Occipital lobe (tissue), 2 donors: ENCODE results near the gene XXYLT1. TPM values are rescaled to one million over a fixed set of nuclear protein-coding genes. Genes with fewer than 3 reads are reported as not detected.

Source experiments
- DNase-seq: peaks from one replicate; lab custom pipeline; 2025; lab: John Stamatoyannopoulos, UW
- total RNA-seq: library from RNA; depleted of rRNA; stranded (reverse); fragments of >200 nt; gene quantifications from one replicate; pipeline ENCODE4 v1.2.3, GENCODE V29; 2014

Gene XXYLT1
- total RNA-seq, 1 donor from 2014 or later, result 24.2 TPM

GRCh38 chr3:195135917-195136316 is 135.0 kb downstream of the XXYLT1 start:
- DNase-seq, result no peak

- DNase-seq, result no peak
These were observed 136.5 kb downstream of the XXYLT1 start for GRCh38 chr3:195134431-195134830.

DNA sequence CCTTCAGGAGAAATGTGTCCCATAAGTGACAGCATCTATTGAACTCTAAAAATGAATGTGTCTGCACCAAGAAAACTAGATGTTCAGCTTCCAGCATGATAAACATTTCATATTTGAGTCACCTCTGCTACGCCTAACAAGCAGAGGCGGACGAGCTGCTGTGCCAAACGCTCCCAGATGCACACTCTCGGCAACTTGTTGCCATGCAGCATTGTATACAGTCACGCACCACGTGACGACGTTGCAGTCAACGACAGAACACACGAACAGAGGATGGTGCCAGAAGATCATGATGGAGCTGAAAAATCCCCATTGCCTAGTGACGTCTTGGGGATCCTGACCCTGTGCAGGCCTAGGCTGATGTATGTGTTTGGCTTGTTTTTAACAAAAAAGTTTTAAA is 137.5 kb downstream of the XXYLT1 start:
- peak; percentile 31 for DNase-seq

DNA sequence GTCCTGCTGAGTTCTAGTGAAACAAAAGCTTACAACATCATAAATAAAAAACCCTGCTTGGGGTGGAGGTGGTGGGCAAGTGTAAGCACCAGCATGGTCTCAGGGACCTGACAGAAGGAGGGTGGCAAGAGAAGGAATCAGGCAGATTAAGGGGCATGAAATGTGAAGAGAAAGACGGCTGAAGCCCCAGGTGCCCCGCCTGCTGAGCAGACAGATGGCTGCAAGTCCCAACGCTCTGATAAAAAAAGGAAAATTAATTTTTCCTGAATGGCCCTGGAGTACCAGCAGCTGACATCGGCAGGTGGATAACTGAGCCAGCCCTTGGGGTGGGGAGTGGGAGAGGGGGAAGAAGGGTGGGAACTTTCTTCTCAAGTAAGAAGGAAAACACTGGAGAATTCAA is 137.9 kb downstream of the XXYLT1 start:
- no peak for DNase-seq

DNA sequence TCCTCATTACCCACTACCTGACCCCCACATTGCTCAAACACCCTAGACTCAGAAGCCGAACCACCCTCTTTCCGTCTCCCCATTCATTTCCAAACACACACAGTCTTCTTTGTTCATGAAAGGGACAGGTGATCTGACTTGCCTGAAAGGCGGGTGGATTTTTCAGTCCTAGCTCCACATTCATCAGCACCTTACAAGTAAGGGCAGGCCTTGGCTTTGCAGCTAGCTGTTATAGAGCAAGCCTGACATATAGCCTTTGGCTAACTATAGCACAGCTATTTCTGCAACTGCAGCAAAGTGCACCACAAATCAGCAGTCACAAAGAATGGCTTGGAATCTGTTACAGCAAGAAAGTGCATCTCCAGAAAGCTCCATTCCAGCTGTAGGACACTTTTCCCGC is 139.8 kb downstream of the XXYLT1 start:
- no peak for DNase-seq

GRCh38 chr3:195129644-195130492 is 141.1 kb downstream of the XXYLT1 start:
- DNase-seq, result no peak

DNA sequence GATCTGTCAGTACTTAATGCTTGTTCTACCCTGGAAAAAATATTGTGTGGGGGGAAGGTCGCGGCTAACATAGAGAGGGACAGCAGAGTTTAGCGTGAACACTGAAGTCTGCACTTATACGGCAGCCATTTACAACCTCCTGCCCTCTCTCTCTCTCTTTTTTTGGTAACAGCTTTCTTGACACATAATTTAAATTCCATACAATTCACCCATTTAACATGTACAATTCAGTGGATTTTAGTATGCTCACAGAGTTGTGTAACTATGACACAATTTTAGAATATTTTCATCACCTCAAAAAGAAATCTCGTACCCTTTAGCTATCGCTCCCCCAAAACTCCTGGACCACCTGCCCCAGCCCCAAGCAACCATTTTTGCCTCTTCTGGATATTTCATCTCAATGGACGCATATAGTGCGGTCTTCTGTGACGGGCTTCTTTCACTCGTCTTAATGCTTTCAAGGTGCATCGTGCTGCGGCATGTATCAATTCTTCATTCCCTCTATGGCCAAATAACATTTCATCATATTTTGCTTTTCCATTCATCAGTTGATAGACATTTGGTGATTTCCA is 141.8 kb downstream of the XXYLT1 start:
- DNase-seq, result no peak

DNA sequence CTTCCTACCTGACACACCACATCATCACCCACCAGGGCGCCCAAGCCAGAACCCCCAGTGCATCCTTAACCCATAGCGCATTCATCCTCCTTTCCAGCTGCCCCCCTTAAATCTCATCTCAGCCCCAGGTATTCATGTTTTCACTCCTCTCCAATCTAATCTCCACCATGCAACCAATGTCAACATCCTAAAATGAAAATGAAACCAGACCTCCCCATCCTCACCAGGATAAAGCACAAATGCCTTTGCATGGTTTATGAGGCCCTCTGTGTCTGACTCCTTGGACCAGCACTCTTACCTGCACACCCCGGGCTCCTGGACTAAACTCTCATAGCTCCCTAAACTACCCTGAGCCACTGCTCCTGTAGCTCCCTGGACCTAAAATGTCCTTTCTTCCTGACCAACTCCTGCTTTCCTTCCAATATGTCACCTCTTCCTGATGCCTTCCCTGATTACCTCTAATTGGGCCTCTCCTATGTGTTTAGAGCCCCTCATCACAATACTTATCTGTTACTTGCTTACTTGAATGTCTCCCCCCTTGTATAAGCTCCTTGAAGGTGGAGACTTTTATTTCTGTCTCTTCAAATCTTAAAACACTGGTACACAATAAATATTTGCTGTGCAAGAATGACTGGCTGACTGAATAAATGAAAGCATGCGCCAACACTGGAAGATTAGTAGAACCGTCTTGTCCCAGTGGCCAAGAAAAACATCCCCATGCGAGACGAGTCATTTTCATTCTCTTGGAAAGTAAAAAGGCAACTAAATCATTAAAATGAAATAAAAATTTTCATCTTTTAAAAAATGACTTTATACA is 142.5 kb downstream of the XXYLT1 start:
- no peak for DNase-seq

DNA sequence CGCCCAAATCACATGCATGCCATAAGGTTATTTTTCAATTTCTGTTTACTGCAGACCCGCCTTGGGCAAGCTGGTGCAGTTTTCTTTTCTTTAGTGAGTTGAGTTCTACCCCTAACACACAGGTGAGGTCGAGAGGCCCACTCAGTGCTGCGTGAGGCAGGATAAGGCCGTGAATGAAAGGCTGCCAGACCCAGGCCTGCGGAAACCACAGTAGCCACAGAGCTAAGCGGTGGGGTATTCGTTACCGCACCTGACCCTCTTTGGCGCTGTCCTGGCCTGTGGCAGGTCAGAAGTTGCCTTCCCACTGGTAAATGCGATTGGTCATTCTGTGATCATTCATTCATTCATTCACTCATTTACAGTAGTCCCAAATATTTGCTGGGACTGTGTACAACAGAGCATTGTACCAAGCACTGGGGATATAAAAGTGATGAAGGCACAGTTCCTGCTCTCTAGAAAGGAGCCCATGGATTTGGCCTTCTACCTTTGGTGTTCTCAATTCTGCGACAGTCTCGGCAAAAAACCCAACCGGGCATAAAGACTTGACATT is 144.8 kb downstream of the XXYLT1 start:
- DNase-seq, result no peak

GRCh38 chr3:195125646-195126045 is 145.3 kb downstream of the XXYLT1 start:
- no peak for DNase-seq

GRCh38 chr3:195124378-195124992 is 146.5 kb downstream of the XXYLT1 start:
- DNase-seq, result no peak

- no peak for DNase-seq
These were observed 147.7 kb downstream of the XXYLT1 start for GRCh38 chr3:195123281-195123691.

DNA sequence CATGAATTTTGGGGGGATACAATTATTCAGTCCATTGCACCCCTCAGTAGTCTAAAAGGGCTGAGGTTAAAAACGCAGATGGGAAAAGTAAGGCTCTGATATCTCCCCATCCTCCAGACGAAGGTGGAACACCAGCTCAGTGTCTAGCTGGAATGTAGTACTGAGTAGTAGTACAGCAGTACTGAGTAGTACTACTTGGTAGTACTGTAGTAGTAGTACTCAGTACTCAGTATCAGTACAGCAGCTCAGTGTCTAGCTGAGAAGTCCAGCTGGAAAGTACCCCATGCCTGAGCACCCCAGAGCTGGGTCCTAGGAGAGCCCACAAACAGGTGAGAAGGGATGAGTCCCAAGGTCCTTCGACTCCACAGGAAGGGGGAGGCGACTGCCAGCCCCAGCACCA is 148.7 kb downstream of the XXYLT1 start:
- DNase-seq, result no peak

DNA sequence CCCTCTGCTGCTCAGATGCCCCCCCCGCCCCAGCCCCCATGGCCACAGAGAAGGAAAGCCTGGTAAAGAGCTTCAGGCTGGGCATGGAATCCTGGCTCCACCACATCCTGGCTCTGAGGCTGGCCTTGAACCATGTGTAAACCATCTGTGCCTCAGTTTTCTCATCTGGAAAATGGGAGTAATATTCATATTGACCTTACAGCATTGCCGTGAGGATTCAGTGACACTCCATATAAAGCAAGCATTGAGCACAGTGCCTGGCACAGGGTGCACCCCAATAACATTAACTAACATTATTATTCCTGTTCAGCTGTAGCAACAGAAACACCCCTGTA is 150.7 kb downstream of the XXYLT1 start:
- no peak for DNase-seq

GRCh38 chr3:195119461-195120266 is 151.3 kb downstream of the XXYLT1 start:
- no peak for DNase-seq

DNA sequence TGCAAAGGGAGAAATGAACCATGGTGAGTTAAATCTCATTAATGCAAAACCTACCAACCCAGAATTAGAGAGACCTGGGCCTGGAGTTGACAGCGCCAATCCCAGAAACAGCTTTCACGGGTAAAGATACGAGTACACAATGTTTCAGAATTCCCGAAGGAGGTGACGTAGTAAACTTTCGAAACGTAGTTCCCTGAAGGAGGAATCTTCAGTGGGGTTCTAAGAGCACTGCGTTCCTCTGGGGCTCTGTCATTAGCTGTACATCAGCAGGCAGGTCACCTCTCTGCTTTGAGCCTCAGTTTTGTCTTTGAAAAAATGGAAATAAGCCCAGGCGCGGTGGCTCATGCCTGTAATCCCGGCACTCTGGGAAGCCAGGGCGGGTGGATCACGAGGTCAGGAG is 152.3 kb downstream of the XXYLT1 start:
- no peak for DNase-seq

DNA sequence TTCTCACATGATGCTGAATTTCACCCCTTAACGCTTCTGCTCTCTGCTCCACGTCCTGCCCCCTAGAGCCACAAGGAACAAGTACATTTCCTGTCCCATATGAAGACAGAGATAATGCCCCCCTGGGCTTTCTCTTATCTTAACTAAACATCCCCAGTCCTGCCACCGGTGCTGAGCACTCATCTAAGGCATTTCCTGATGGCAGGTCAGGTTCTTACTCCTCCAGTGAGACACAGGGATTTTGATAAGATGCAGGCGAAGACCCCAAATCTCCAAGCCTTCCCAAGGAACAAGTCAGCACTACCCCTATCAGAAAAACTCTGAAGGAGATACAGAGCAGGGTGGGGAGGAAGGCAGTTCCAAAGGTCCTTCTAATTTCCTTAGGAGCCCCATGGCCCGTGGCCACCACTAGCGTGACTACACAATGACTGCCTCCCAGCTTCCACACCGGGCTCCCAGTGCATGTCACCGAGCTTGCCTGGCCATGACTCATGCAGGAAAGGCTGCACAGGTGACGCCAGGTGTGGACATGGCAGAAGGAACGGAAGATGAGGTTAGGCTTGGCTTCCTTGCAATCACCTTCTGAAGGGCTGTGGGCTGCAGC is 152.9 kb downstream of the XXYLT1 start:
- no peak for DNase-seq

DNA sequence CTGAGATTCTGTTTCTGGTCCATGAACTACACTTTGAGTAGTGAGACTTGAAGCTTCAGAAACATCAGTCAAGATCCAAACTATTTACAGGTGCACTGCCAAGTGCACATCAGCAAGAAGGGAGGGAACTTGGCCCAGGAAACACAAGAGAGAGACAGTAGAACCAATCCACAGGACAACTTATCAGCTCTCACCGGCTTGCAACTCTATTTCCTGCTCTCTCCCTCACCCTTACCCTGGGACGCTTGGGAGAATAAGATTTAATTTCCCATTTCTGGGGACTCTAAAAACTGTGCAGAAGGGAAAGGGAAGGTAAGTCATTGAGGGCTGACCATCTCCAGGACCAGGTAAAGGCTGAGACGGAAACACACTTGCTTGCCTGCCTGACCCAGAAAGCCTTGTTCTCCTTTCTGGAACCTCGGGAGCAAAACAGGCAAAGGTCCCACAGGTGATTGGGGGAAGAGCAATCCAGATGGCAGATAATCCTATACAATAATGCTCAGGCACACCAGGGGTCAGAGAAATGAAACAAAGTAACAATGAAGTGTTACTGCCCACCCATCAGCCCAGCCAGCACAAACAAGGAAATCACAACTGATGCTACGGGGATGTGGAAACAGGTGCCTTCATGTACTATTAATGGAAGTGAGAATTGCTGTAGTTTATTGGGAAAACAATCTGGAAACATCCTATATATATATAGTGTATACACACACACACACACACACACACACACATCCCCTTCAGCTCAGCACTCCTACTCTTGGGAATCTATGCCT is 154.4 kb downstream of the XXYLT1 start:
- no peak for DNase-seq

- no peak for DNase-seq
These were observed 155.2 kb downstream of the XXYLT1 start for GRCh38 chr3:195115600-195116406.
